Measurements from ENCODE around the gene RAB11FIP2.

- TF ChIP-seq CTCF (IDR thresholded peaks at IDR 0.05), result no peak
- no peak for TF ChIP-seq POLR2A (IDR thresholded peaks at IDR 0.05)
Measured at GRCh38 chr10:117964536-117964935, 82.2 kb downstream of the RAB11FIP2 start.
